Smooth muscle cell of trachea (primary cell): ENCODE data around the gene ZNF426. TPM values are rescaled to one million over a fixed set of nuclear protein-coding genes. Genes with fewer than 3 reads are reported as not detected.

ENCODE experiments used
- total RNA-seq: library from RNA; depleted of rRNA; stranded (reverse); fragments of >200 nt; gene quantifications from 2 replicates; pipeline ENCODE4 v1.2.1, GENCODE V29; 2014

Gene ZNF426
- 27.2 and 32.7 TPM in 2 replicates for total RNA-seq

GRCh38 chr19:9538183-9539058 lies at the start of gene ZNF426:
Gene ZNF426 (minus strand): TSS chr19:9538645. CDS start chr19:9536232, 2,413 bp downstream.

GRCh38 chr19:9584073-9584833 lies 45.8 kb upstream of the ZNF426 start, which contains the start of gene ZNF121:
Gene ZNF121 (minus strand): TSS chr19:9584504. CDS start chr19:9568097, 16,407 bp downstream.

GRCh38 chr19:9498183-9498902 lies 40.1 kb downstream of the ZNF426 start, which contains the start of gene ZNF560:
Gene ZNF560 (minus strand): TSS chr19:9498616. CDS start chr19:9475313, 23,303 bp downstream.

Other genes with a start within 250 kb of the ZNF426 start
- gene ZNF699, start 228.8 kb downstream of the ZNF426 start, total RNA-seq, result 10.4 and 12.4 TPM in 2 replicates
- 15.2 and 19.3 TPM in 2 replicates for gene ZNF559, start 214.5 kb downstream of the ZNF426 start, total RNA-seq
- 1.3 and 1.9 TPM in 2 replicates for gene ZNF177, start 175.6 kb downstream of the ZNF426 start, total RNA-seq
- 10.8 and 17.5 TPM in 2 replicates for gene ZNF266, start 103.1 kb downstream of the ZNF426 start, total RNA-seq
- gene ZNF560, start 40.0 kb downstream of the ZNF426 start, total RNA-seq, result 1.0 and 2.2 TPM in 2 replicates
- gene ZNF121, start 45.9 kb upstream of the ZNF426 start, total RNA-seq, result 28.4 and 30.4 TPM in 2 replicates
- gene ZNF561, start 82.6 kb upstream of the ZNF426 start, total RNA-seq, result 37.4 and 42.8 TPM in 2 replicates
- gene ZNF562, start 136.5 kb upstream of the ZNF426 start, total RNA-seq, result 22.4 and 23.5 TPM in 2 replicates
- gene ZNF846, start 230.1 kb upstream of the ZNF426 start, total RNA-seq, result 17.3 and 20.2 TPM in 2 replicates